Suppressor macrophage (primary cell): ENCODE data around the gene CHRM1.
"Not testable (repeated sequence)": the region's sequence is repeated elsewhere in the genome, so short reads cannot be mapped to it uniquely, and the experiment has no call there.

ENCODE experiments used
- DNase-seq, 4 experiments: peaks; one replicate each; pipeline ENCODE4 v3.0.0-alpha.2; 2020 to 2022

The CHRM1 gene

DNA sequence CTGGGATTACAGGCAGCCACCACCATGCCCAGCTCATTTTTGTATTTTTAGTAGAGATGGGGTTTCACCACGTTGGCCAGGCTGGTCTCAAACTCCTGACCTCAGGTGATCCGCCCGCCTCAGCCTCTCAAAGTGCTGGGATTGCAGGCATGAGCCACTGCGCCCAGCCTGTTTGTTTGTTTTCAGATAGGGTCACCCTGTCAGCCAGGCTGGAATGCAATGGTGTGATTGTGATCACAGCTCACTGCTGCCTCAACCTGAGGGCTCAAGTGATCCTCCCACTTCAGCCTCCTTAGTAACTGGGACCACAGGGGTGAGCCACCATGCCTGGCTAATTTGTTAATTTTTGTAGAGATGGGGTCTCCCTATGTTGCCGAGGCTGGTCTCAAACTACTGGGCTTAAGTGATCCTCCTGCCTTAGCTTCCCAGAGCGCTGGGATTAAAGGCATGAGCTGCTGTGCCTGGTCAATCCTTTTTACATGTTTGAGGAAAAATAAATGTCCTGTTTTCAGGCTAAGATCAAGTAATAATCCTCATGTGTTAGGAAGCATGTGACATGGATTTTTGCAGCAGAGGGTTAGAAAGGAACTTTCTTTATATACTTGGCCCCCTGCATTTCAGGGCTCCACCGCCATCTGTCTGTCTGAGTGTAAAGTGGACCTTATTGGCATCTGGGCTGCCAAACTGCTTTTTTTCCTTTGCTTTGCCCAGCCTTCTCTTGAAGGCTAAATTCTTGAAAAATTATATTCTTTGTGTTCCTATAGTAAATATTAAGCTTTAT, 45.3 kb downstream of the CHRM1 start:
- no peak for DNase-seq

- no peak for DNase-seq
These were observed 46.3 kb downstream of the CHRM1 start for GRCh38 chr11:62874851-62875250.

GRCh38 chr11:62865635-62866034, 55.5 kb downstream of the CHRM1 start:
- peak in 1 of 4 experiments; percentile 18 for DNase-seq

DNA sequence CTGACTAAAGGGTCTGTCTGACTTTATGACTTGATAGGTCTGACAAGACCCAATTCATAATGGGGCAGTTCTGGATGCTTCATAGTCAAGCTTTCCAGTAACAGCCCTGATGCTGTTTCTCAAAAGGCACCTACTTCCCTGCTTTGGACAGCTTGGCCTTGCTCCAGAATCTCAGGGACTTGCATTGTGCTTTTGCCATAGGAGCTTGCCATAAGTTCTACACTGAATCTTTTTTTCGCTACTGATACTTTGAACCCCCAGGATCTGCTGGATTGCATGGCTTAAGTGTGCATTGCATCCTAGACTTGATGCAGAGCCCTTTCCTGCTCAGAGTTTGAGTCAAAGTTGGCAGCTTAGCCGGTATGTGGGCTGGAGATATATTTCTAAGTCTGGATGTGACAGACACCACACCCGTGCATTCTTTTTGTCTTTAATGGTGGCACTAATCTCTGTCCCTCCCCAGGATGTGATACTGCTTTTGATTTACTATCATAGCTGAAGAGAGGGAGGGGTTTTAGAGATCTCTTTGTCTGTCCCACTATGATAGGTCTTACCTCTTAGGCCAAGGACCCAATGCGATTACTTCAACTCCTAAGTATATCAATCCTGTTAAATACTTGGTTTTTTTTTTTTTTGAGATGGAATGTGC, 57.4 kb downstream of the CHRM1 start:
- DNase-seq: no peak

- DNase-seq: not testable (repeated sequence)
These were observed 59.5 kb downstream of the CHRM1 start for GRCh38 chr11:62861564-62862192.

- no peak for DNase-seq
These were observed 60.2 kb downstream of the CHRM1 start for GRCh38 chr11:62860835-62861563.

- not testable (repeated sequence) for DNase-seq
These were observed 61.9 kb downstream of the CHRM1 start for GRCh38 chr11:62859281-62859703.
